Retina (tissue), 1 donor: ENCODE measurements around the gene BZW1.
"Not testable (repeated sequence)": the region's sequence is repeated elsewhere in the genome, so short reads cannot be mapped to it uniquely, and the experiment has no call there.

Source experiments
- DNase-seq: peaks from one replicate; pipeline ENCODE4 v3.0.0-alpha.2; 2016

Gene BZW1

GRCh38 chr2:200794143-200794542, 17.6 kb upstream of the BZW1 start:
- no peak for DNase-seq

DNA sequence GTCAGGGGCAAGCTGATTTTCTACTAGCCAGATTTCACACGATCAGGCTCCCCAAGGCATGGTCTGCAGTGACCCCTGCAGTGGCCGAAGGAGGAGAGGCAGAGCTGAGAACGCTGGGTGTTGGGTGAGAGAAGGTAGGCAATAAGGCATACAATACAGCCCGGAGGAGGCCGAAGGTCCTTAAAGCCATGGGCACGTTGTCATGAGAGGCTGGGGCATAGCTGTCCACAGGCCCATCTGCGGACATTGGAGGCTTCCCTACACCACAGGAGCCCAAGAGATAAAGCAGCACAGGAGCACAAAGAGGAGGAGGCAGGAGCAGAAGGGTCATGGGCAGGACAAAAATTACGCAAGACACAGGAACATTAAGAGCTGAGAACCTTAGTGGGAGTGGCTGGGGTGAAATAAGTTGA, 16.7 kb upstream of the BZW1 start:
- DNase-seq, result no peak

DNA sequence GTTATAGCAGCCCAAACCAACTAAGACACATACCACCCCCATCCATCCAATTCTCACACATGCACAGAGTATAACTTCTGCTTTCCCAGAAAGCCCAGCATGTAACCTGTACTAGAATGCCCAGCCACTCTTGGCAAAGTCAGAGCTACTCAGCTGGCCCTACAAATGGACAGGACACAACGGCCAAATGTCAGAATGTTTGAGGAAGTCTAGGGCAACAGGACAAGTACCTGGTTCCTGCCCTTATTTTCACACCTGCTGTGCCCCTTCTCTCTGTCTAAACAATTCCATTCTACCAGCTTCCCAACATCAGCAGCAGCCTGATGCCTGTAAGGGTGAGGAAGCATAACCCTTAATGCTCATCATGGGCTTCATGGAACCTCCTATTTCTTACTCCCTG, 15.1 kb upstream of the BZW1 start:
- DNase-seq, result no peak

DNA sequence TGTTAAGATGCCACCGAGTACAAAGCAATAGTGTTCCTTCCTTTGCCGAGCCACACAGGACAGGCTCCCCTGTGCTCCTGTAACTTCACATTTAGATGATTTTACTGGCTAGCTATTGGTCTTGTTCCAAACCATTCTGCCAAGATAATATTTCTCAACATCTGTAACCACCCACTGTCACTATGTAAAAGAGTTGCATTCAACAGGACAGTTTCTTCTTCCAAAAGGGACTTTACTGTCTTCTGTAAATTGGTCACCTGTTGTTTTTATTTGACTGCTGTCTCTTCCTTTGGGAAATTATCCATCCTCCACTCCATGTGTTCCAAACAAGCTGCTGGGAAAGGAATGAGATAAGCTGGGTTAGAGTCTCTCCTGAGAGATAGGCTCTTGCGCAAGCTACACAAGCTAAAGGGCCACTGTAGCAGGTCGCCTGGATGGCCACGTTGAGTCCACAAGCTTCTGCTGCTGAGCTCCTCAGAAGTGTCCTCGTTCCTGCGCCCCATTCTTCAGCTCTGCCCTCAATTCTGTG, 14.4 kb upstream of the BZW1 start:
- DNase-seq, result no peak

DNA sequence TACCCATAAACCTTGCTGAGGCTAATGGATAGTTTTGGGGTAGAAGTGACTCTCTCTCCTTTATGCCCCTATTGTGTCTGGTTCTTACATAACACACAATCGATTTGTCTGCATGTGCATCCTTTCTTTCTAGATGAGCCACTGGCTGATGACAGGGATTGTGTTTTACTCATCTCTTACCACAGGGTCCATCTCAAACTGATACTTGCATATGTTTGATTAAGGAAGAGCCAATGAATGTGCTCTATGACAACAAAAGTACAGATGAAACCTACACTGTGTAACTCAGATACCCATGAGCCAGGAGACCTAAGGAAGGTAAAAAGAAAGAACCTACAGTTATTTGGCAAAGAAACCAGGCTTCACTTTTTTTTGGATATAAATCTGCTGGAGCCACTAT, 13.2 kb upstream of the BZW1 start:
- no peak for DNase-seq

DNA sequence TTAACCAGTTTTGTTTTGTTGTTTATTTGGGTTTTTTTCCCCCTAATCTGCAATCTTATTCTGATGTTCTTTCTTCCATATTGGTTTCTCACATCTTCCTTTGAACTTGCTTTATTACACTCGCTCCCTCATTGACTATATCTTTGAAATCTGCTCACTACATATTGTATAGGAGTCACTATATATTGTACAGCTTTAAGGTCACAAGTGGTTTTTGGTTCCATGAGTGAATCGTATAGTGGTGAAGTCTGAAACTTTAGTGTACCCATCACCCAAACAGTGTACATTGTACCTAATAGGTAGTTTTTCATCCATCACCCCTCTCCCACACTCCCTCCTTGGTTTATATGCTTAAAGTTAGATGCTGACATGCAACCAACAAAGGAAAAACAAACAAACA, 11.3 kb upstream of the BZW1 start:
- no peak for DNase-seq

DNA sequence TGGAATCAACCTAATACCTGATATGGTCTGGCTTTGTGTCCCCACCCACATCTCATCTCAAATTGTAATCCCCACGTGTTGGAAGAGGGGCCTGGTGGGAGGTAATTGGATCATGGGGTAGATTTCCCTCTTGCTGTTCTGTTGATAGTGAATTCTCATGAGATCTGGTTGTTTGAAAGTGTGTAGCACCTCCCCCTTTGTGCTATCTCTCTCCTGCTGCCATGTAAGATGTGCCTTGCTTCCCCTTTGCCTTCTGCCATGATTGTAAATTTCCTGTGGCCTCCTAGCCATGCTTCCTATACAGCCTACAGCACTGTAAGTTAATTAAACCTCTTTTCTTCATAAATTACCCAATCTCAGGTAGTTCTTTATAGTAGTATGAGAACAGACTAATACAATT, 10.3 kb upstream of the BZW1 start:
- not testable (repeated sequence) for DNase-seq

DNA sequence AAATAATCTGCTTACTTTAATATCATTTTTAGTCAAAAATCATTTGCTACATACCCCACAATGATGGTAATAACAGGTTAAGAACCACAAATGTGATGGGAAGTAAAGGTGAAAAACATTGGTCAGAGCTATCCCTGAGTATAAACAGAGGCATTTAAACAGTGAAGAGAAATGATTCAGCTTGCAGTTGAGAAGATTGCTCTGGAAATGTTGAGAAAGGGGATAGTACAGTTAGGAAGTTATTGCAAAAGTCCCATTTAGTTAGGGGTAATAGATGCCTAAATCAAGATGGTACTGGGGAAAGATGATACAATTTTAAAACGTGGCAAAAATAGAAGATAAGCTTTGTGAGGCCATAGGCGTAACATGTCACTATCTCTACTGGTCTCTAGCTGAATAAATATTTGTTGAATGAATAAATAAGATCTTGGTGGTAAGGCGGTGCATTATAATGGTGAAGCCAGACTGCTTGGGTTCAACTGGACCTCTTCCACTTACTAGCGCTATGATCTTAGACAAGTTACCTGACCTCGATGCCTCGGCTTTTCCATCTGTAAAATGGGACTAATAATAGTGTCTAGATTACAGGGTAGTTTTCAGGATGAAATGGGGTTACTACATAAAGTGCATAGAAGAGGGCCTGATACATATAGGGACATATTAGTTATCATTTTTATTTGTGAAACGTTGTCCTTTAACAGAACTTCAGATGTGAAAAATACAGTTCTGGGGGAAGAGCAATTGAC, 2.0 kb upstream of the BZW1 start:
- DNase-seq, result no peak

- peak; percentile 13 for DNase-seq
These were observed 1.3 kb upstream of the BZW1 start for GRCh38 chr2:200810252-200810997.

DNA sequence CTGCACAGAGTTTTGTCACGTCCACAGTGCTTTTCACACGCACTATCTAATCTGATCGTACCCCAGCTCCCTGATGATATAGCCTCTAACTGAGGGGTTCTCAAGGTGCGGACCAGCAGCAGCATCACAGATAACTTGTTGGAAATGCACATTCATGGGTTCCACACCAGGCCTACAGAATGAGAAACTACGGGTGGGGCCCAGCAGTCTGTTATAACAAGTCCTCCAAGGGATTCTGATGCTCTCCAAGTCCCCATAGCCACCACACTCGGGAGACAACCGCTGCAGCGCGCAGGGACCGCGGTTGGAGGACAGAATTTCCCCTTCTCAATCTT, 745 bp upstream of the BZW1 start:
- DNase-seq, result no peak

GRCh38 chr2:200812122-200813022, 662 bp downstream of the BZW1 start:
- DNase-seq, result peak; percentile 81

- DNase-seq, result no peak
These were observed 2.6 kb downstream of the BZW1 start for GRCh38 chr2:200814276-200814815.

- no peak for DNase-seq
These were observed 3.2 kb downstream of the BZW1 start for GRCh38 chr2:200814917-200815316.

- DNase-seq, result not testable (repeated sequence)
These were observed 7.0 kb downstream of the BZW1 start for GRCh38 chr2:200818732-200819131.

- no peak for DNase-seq
These were observed 9.0 kb downstream of the BZW1 start for GRCh38 chr2:200820573-200821234.

DNA sequence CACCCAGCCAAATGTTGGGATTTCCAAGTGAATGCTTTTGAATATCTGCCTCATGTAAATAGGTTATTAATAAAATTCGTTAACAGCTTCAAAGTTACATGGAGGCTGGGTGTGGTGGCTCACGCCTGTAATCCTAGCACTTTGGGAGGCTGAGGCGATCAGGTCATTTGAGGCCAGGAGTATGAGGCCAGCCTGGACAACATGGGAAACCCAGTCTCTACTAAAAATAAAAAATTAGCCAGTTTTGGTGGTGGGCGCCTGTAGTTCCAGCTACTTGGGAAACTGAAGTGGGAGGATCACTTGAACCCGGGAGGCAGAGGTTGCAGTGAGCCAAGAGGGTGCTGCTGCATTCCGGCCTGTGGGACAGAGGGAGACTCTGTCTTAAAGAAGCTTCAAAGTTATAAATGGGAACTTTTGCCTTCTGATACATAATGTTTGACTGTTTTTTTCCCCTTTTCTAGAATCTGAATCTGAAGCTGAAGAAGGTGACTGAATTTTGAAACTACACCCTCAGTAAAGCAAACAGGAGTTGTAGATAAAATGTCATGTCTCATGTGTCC, 10.1 kb downstream of the BZW1 start:
- no peak for DNase-seq

DNA sequence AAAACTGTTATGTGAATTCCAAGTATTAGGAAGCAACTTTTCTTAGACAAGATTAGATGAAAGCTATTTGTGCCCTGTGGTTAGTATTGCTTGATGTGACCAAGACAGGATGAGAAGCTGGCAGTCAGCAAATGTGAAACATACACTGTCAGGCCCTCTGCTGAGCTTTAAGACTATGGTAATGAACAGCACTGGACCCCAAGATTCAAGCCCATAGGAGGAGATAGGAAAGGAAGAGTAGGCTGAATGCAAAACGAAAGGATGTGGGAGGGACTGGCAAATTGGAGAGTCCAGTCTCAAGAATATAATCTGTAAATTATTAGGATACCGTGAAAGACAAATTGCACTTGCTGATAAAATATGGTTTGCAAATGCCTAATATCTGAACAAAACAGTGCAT, 16.4 kb downstream of the BZW1 start:
- no peak for DNase-seq

- DNase-seq, result no peak
These were observed 17.0 kb downstream of the BZW1 start for GRCh38 chr2:200828572-200829257.

DNA sequence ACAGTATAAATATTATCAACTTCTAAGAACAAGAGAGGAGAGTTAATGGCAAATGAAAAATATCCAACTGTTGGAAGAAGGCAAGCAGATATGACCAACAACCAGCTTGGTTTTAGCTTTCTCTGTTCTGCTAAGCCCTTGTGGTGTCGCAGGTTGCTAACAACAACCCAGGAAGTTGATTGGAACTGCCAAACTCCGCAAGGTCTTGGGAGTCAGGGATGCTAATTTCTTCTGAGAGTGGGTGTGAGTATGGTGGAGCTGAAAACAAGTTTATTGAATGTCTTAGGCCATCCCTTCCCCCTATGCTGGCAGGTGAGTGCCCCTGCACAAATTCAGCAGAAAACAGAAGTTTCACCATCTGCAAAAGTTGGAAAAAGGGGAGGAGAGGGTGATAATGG, 17.5 kb downstream of the BZW1 start:
- no peak for DNase-seq

- DNase-seq, result no peak
These were observed 23.0 kb downstream of the BZW1 start for GRCh38 chr2:200834701-200835100.

- no peak for DNase-seq
These were observed 27.8 kb downstream of the BZW1 start for GRCh38 chr2:200839513-200839912.
